GM19452 (cell line): ENCODE data around the gene EPG5.

Source experiments
- ATAC-seq: cut with Tn5 transposase; IDR thresholded peaks from one replicate; pipeline ENCODE4 v1.9.1; 2021; ENCODE audit not compliant: unreplicated experiment

Gene EPG5

GRCh38 chr18:45926691-45927090, 40.4 kb downstream of the EPG5 start:
- no peak for ATAC-seq

GRCh38 chr18:45926085-45926484, 41.0 kb downstream of the EPG5 start:
- ATAC-seq = no peak

GRCh38 chr18:45923138-45923537, 44.0 kb downstream of the EPG5 start:
- no peak for ATAC-seq

- ATAC-seq = no peak
Observed at GRCh38 chr18:45920367-45920766, 46.8 kb downstream of the EPG5 start.

GRCh38 chr18:45916302-45916701, 50.8 kb downstream of the EPG5 start:
- ATAC-seq = no peak

GRCh38 chr18:45913276-45913675, 53.9 kb downstream of the EPG5 start:
- ATAC-seq = no peak

GRCh38 chr18:45910405-45911023, 56.6 kb downstream of the EPG5 start:
- ATAC-seq = no peak

- no peak for ATAC-seq
Observed at GRCh38 chr18:45901654-45902210, 65.4 kb downstream of the EPG5 start.

GRCh38 chr18:45900623-45901022, 66.5 kb downstream of the EPG5 start:
- ATAC-seq = no peak

- ATAC-seq = no peak
Observed at GRCh38 chr18:45896991-45897390, 70.1 kb downstream of the EPG5 start.

- ATAC-seq = no peak
Observed at GRCh38 chr18:45896452-45896851, 70.7 kb downstream of the EPG5 start.

- no peak for ATAC-seq
Observed at GRCh38 chr18:45895339-45895738, 71.8 kb downstream of the EPG5 start.

GRCh38 chr18:45894818-45895217, 72.3 kb downstream of the EPG5 start:
- no peak for ATAC-seq

- no peak for ATAC-seq
Observed at GRCh38 chr18:45891806-45892205, 75.3 kb downstream of the EPG5 start.

- no peak for ATAC-seq
Observed at GRCh38 chr18:45890606-45891005, 76.5 kb downstream of the EPG5 start.

- ATAC-seq = no peak
Observed at GRCh38 chr18:45889419-45890064, 77.6 kb downstream of the EPG5 start.

GRCh38 chr18:45887585-45887984, 79.5 kb downstream of the EPG5 start:
- no peak for ATAC-seq

GRCh38 chr18:45880876-45881558, 86.1 kb downstream of the EPG5 start:
- ATAC-seq = no peak

GRCh38 chr18:45879681-45880655, 87.2 kb downstream of the EPG5 start:
- ATAC-seq = no peak

GRCh38 chr18:45877403-45877802, 89.7 kb downstream of the EPG5 start:
- no peak for ATAC-seq

GRCh38 chr18:45876161-45876560, 91.0 kb downstream of the EPG5 start:
- no peak for ATAC-seq
